Activated CD8-positive, alpha-beta T cell treated with anti-CD3 and anti-CD28 coated beads for 36 hours (primary cell): Measurements from ENCODE around the gene CLDN18. TPM values are rescaled to one million over a fixed set of nuclear protein-coding genes. Genes with fewer than 3 reads are reported as not detected.

Source experiments
- ATAC-seq: fragments of 200-7000 bp; cut with Tn5 transposase; one replicate; pipeline ENCODE4 v1.10.0; 2021; ENCODE audit warnings: mild to moderate bottlenecking, moderate library complexity
- CTCF ChIA-PET: fragments of 350-600 bp; sonication (Branson Sonifier 250); formaldehyde crosslinking; loops from one replicate; lab custom pipeline; 2021; ENCODE audit warnings: antibody characterized with exemption; lab: Charles Lee
- POLR2A ChIA-PET: fragments of 350-600 bp; sonication (Branson Sonifier 250); formaldehyde crosslinking; loops from one replicate; lab custom pipeline; 2021; ENCODE audit warnings: antibody characterized with exemption; lab: Charles Lee
- DNase-seq: peaks from one replicate; pipeline ENCODE4 v3.0.0-alpha.2; 2020
- H3K27ac Mint-ChIP-seq: one replicate; pipeline ENCODE4 v1.8.0; 2021; ENCODE audit warnings: mild to moderate bottlenecking, mixed read lengths
- H3K27me3 Mint-ChIP-seq: one replicate; pipeline ENCODE4 v1.8.0; 2021; ENCODE audit warnings: mixed read lengths
- H3K36me3 Mint-ChIP-seq: one replicate; pipeline ENCODE4 v1.8.0; 2021; ENCODE audit warnings: low read depth, mixed read lengths
- H3K4me1 Mint-ChIP-seq: one replicate; pipeline ENCODE4 v1.8.0; 2021; ENCODE audit warnings: low read depth, mixed read lengths
- H3K4me3 Mint-ChIP-seq: one replicate; pipeline ENCODE4 v1.8.0; 2021; ENCODE audit warnings: mild to moderate bottlenecking, moderate library complexity, mixed read lengths
- H3K9me3 Mint-ChIP-seq: one replicate; pipeline ENCODE4 v1.8.0; 2021; ENCODE audit warnings: mixed read lengths
- CTCF ChIP-seq: fragments of 200-600 bp; IDR thresholded peaks from one replicate; pipeline ENCODE4 v1.8.0; 2022; ENCODE audit warnings: antibody characterized with exemption, mild to moderate bottlenecking
- intact Hi-C: fragments of 100-400 bp; cut with micrococcal nuclease; formaldehyde crosslinking; loops from one replicate; pipeline ENCODE4 v1.10.0; 2022
- total RNA-seq, 2 experiments: library from RNA; stranded (reverse); gene quantifications; one replicate each; pipeline ENCODE4 v1.2.3, GENCODE V29; 2021

The CLDN18 gene
- total RNA-seq, 2 experiments from 2014 or later = not detected

GRCh38 chr3:137972396-137972795, 37.6 kb upstream of the CLDN18 start:
- no peak for DNase-seq
- ChIA-PET CTCF (interaction anchor here (0.7 to 3.3 kb wide), 3 partner anchors 13 to 69 kb away, joined by 3 to 13 read pairs (median 3); no protein-coding TSS in a partner anchor), POLR2A (no interaction called here)
- no peak overlapping the region for H3K27ac Mint-ChIP-seq
- H3K4me3 Mint-ChIP-seq = no peak overlapping the region
- intact Hi-C loops = no loop called here
- ATAC-seq = no peak
- no peaks in the 10 kb centered on the region for H3K4me1 Mint-ChIP-seq
- H3K36me3 Mint-ChIP-seq = no peaks in the 10 kb centered on the region
- peaks cover 15% of the 10 kb centered on the region for H3K27me3 Mint-ChIP-seq
- H3K9me3 Mint-ChIP-seq = no peaks in the 10 kb centered on the region
- TF ChIP-seq CTCF = no peak

DNA sequence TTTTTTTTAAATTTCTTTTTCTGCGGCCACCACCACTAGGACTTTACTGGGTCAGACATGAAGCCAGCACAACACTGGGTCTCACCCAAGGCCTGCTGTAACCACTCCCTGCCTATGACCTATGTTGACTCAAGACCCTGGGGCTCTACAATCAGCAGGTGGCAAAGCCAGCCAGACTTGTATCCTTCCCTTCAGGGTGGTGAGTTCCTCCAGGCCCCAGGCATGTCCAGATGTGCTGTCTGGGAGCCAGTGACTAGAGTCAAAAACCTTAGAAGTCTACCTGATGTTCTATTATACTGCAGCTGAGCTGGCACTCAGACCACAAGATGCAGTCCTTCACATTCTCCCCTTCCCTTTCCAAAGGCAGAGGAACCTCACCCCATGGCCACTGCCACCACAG, 31.6 kb upstream of the CLDN18 start:
- Mint-ChIP-seq H3K27me3 (peaks cover 6% of the 10 kb centered on the region), H3K36me3 (no peaks in the 10 kb centered on the region), H3K4me1 (no peaks in the 10 kb centered on the region), H3K4me3 (no peak overlapping the region), H3K27ac (no peak overlapping the region), H3K9me3 (no peaks in the 10 kb centered on the region)
- TF ChIP-seq CTCF = no peak
- intact Hi-C loops = no loop called here
- ChIA-PET POLR2A (no interaction called here), CTCF (no interaction called here)
- ATAC-seq = no peak
- DNase-seq = no peak

- ChIA-PET POLR2A (no interaction called here), CTCF (no interaction called here)
- intact Hi-C loops = no loop called here
- Mint-ChIP-seq H3K4me3 (no peak overlapping the region), H3K36me3 (no peaks in the 10 kb centered on the region), H3K27me3 (peaks cover 3% of the 10 kb centered on the region), H3K4me1 (peaks cover 5% of the 10 kb centered on the region), H3K9me3 (no peaks in the 10 kb centered on the region), H3K27ac (no peak overlapping the region)
- no peak for DNase-seq
- TF ChIP-seq CTCF = no peak
- no peak for ATAC-seq
These were observed 22.2 kb upstream of the CLDN18 start for GRCh38 chr3:137987723-137988122.

GRCh38 chr3:137988152-137988551, 21.8 kb upstream of the CLDN18 start:
- intact Hi-C loops = no loop called here
- ChIA-PET POLR2A (no interaction called here), CTCF (interaction anchor here (2.0 kb wide), 1 partner anchor 17 kb away, joined by 5 read pairs; no protein-coding TSS in a partner anchor)
- H3K4me1 Mint-ChIP-seq = peaks cover 5% of the 10 kb centered on the region
- H3K36me3 Mint-ChIP-seq = no peaks in the 10 kb centered on the region
- H3K27me3 Mint-ChIP-seq = peaks cover 3% of the 10 kb centered on the region
- DNase-seq = peak; percentile 19
- peak; percentile 73 for ATAC-seq
- no peaks in the 10 kb centered on the region for H3K9me3 Mint-ChIP-seq
- no peak for TF ChIP-seq CTCF
- no peak overlapping the region for H3K27ac Mint-ChIP-seq
- no peak overlapping the region for H3K4me3 Mint-ChIP-seq

- intact Hi-C loops = no loop called here
- POLR2A ChIA-PET = no interaction called here
- peaks cover 5% of the 10 kb centered on the region for H3K4me1 Mint-ChIP-seq
- no peak for TF ChIP-seq CTCF
- CTCF ChIA-PET = interaction anchor here (2.0 kb wide), 1 partner anchor 18 kb away, joined by 5 read pairs; no protein-coding TSS in a partner anchor
- no peak for DNase-seq
- no peaks in the 10 kb centered on the region for H3K36me3 Mint-ChIP-seq
- no peak overlapping the region for H3K27ac Mint-ChIP-seq
- ATAC-seq = no peak
- H3K27me3 Mint-ChIP-seq = peaks cover 3% of the 10 kb centered on the region
- no peak overlapping the region for H3K4me3 Mint-ChIP-seq
- H3K9me3 Mint-ChIP-seq = peaks cover 2% of the 10 kb centered on the region
These were observed 21.0 kb upstream of the CLDN18 start for GRCh38 chr3:137988982-137989381.
